Calu3 (cell line): ENCODE results near the gene PDCD2. TPM values are rescaled to one million over a fixed set of nuclear protein-coding genes. Genes with fewer than 3 reads are reported as not detected.

Source experiments
- total RNA-seq: library from RNA; stranded (reverse); gene quantifications from 2 replicates; pipeline ENCODE4 v1.2.3, GENCODE V29; 2022

Gene PDCD2
- total RNA-seq, 1 experiment from 2014 or later = 36.6 TPM

Other genes with a start within 250 kb of the PDCD2 start
- 151 and 156 TPM in 2 replicates for gene PSMB1, start 31.3 kb downstream of the PDCD2 start, total RNA-seq
- gene TBP, start 30.3 kb downstream of the PDCD2 start, total RNA-seq = 13.7 and 13.9 TPM in 2 replicates